NCI-H82 (cell line): ENCODE measurements around the gene ELP2.

Source experiments
- DNase-seq: peaks from one replicate; lab custom pipeline; 2025; lab: John Stamatoyannopoulos, UW

ELP2 gene

DNA sequence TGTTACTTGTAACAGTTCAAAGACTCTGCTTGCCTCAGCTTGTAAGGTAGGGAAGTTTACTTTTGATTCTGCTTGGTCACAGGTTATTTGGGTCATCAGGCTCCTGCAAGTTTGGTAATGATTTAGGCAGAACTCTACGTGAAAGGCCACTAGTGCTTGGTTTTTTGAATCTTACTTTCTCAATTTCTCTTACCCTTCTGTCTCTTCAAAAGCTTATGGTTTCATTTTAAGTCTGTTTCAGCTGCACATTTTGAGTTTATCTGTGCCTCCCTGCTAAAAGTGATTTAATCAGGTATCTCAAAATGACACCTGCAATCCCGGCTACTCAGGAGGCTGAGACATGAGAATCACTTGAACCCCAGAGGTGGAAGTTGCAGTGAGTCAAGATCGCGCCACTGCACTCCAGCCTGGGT lies 31.3 kb downstream of the ELP2 start:
- DNase-seq, result no peak

DNA sequence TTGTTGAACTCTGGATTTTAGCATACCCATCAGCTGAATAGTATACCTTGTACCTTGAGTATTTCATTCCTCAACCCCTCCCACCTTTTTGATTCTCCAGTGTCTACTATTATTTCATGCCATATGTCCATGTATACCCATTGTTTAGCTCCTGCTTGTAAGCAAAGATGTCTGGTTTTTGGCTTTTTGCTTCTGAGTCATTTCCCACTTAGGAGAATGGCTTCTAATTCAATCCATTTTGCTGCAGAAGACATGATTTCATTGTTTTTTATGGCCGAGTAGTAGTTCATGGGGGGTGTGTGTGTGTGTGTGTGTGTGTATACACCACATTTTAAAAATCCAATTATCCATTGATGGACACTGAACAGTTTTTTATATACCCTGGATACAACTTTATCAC lies 33.3 kb downstream of the ELP2 start:
- no peak for DNase-seq

GRCh38 chr18:36167692-36168218 lies 38.1 kb downstream of the ELP2 start:
- no peak for DNase-seq

- peak; percentile 35 for DNase-seq
These were observed 38.6 kb downstream of the ELP2 start for GRCh38 chr18:36168296-36168695.

- DNase-seq, result no peak
These were observed 40.2 kb downstream of the ELP2 start for GRCh38 chr18:36169938-36170337.

DNA sequence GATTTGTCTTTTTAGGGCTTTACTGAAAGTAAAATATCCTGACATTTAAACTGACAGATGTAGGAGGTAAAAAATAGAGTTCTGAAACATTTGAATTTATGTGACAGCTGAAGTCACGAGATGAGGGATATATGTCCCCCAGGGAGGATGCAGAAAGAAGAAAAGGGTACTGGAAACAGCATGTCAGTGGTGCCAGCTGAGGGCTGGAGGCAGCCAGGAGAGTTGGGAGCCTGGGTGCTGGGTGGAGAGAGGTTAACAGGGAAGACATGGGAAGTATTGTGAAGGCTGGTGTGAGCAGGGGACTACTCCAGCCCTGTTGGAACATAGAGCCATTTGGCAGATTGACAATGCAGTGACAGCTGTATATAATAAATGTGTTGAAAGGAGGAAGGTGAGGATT lies 45.8 kb downstream of the ELP2 start:
- no peak for DNase-seq

- DNase-seq, result no peak
These were observed 46.5 kb downstream of the ELP2 start for GRCh38 chr18:36176177-36176584.

- DNase-seq, result no peak
These were observed 47.0 kb downstream of the ELP2 start for GRCh38 chr18:36176711-36177110.

DNA sequence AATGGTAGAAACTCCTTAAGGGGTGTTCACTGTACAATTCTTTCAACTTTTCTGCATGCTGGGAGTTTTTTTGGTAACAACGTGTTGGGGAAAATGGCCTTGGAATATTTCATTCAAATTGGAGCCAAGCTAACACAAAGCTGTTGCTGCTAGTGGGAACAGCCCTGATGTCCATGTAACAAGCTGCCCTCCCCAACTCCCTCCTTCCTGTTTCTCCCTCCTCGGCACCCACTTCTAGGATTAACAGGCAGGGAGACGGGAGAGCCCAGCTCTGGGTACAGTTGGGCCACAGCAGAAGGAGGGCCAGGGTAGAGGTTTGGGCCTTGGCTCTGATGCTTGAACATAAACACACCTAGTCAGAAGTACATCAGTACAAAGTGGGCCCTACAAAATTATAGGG lies 48.2 kb downstream of the ELP2 start:
- no peak for DNase-seq

DNA sequence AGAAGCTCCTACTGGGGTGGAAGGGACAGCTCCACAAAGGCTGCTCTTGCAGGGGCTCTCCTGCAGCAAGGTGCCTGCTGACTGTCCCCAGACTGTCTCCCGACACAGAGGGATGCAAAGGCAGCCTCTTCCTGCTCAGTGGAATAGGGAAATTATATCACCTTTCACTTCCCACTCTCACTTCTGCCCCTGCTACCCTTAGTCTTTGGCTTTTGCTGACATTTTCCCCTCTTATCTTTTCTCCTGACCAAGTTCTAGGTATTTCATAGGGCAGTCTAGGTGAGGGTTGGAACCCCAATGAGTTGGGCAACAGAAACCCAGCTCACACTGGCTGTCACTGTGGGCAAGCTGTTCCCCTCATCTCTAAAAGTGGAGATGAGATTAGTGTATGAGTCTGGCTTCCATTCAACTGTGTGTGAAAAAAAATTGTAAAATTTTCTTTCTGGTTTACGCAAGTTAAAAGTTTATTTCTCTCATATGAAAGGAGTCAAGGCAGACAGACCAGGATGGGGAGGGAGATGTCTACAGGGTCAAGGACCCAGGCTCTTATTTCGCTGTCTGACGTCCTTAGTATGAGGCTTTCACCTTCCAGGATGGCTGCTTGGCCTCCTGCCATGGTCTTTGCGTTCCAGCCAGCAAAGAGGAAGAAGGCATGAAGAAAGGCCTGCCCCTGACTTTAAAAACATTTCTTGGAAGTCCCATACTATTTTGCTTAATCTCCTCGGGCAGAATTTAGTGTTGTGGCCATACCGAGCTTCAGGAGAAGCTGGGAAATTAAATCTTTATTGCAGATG lies 50.1 kb downstream of the ELP2 start:
- DNase-seq, result no peak

DNA sequence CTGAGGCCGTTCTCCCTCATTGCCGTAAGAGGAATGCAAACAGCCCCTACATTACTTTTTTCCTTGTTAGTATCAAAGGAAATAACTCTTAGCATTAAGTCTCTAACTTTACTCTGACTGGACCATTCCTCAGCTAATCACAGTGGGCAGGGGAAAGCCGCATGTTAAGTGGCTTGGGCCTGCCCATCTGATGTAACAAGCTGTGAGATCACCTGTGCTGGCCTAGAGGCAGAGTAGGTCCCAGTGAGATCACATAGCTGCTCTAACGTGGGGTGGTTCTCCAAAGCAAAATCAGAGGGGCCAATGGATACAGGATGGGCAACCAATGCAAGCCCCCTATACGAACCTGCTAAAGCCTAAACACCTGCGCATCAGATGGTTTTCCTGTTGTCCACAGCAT lies 51.7 kb downstream of the ELP2 start:
- DNase-seq, result no peak

GRCh38 chr18:36181898-36182506 lies 52.3 kb downstream of the ELP2 start:
- DNase-seq, result no peak

- no peak for DNase-seq
These were observed 53.3 kb downstream of the ELP2 start for GRCh38 chr18:36183033-36183432.

- DNase-seq, result no peak
These were observed 54.3 kb downstream of the ELP2 start for GRCh38 chr18:36183987-36184386.

DNA sequence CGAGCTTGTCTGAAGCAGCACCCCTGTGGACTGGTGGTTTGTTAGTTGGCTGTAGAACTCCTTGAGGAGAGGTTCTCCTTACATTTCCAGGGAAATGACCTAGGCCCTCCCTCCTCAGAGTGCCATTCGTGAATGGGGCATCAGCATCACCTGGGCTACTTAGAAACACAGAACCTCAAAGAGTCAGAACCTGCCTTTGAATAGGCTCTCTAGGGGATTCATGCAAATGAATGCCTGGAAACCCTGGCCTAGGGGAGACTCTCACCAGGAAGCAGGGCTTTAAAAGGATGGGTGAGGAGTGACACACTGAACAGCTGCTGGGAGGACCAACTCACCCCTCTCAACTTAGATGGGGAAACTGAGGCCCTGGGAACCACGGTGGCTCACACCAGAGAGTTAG lies 55.5 kb downstream of the ELP2 start:
- no peak for DNase-seq

GRCh38 chr18:36185901-36186460 lies 56.3 kb downstream of the ELP2 start:
- DNase-seq, result no peak

DNA sequence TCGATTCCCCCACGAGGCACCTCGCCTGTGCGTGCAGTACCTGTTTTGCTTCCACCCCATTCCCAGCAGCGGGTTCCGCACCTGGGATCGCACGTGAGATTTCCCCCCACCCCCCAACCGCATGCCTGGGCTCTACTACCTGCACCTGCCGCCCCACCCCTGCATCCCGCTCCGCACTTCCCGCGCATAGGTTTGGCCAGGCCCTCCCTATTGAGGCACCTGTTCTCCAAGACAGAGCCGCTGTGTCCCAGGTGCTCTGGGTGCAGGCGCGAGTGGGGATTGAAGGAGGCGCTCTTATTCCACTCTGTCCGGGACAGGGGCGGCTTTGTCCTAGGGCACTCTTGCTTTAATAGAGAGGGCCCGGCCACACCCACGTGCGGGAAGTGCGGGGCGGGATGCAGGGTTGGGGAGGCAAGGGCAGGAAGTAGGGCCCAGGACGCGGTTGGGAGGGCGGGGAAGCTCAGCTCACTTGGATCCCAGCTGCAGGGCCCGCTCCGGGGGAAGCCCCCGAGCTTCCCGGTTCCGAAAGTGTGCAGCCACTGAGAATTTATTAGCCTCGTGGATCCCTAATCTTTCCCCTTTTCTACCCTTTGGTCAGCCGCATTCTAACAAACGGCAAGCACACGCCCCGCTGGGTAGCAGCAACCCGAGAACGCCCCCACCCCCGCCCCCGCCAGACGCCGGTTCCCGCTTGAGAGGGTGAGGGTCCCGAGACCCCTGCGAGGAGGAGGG lies 56.9 kb downstream of the ELP2 start:
- DNase-seq, result no peak

DNA sequence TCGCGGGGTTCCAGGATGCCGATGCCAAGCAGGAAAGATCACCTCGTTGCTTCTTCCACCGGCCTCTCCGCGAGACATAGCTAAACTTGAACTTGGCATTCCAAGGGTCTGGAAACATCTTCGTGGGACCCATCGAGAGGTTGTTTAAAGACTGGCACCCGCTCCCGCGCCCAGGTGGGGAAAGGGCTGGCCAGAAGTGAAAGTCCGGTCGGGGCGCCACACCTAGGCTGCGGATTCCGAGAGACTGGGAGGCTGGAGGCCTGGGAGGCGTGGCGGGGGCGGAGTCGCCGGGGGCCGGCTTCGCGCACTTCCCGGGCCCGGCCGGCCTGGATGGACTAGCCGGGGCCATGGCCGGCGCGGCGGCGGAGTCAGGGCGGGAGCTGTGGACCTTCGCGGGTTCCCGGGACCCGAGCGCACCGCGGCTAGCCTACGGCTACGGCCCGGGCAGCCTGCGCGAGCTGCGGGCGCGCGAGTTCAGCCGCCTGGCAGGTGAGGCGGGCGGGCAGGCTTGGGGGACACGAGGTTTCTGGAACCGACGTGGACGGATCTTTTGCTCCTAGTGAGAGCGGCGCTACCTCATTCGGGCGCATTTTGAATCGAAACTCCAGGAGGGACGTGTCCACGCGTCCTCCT lies 57.6 kb downstream of the ELP2 start, which contains the start of gene MOCOS:
Gene MOCOS, plus strand, starts transcription at position 305 of the 633 bp plus-strand sequence. Its CDS starts 43 bp downstream, at position 348.
- peak; percentile 42 for DNase-seq

GRCh38 chr18:36187826-36188721 lies 58.4 kb downstream of the ELP2 start:
- DNase-seq, result peak; percentile 35

GRCh38 chr18:36188916-36189315 lies 59.2 kb downstream of the ELP2 start:
- peak; percentile 61 for DNase-seq

GRCh38 chr18:36189486-36189885 lies 59.8 kb downstream of the ELP2 start:
- DNase-seq, result no peak
